Small intestine (tissue), 7 donors: Measurements from ENCODE around the gene CELF1. TPM values are rescaled to one million over a fixed set of nuclear protein-coding genes. Genes with fewer than 3 reads are reported as not detected.

Source experiments
- DNase-seq, 2 donors: peaks; one replicate each; pipeline versions ENCODE4 v3.0.0 to v3.0.0-alpha.2; 2013
- FAIRE-seq: peaks from 2 replicates; lab custom pipeline; 2012; peaks lifted over from hg19 to GRCh38; lab: Jason Lieb, UNC
- H3K27ac ChIP-seq, 3 donors: one replicate each; pipeline ENCODE4 v1.5.1; 2013; ENCODE audit warnings: low read length in 2 of 3, mild to moderate bottlenecking in 2 of 3, control low read depth in 1 of 3, inconsistent platforms in 1 of 3, low read depth in 1 of 3, moderate library complexity in 1 of 3
- H3K27me3 ChIP-seq, 3 donors: one replicate each; pipeline ENCODE4 v1.6.1; 2013; ENCODE audit warnings: low read length in 3 of 3, inconsistent platforms in 1 of 3; ENCODE audit not compliant: control insufficient read depth in 3 of 3, insufficient read depth in 3 of 3
- H3K36me3 ChIP-seq, 3 donors: one replicate each; pipeline ENCODE4 v1.6.1; 2013; ENCODE audit warnings: low read length in 3 of 3, inconsistent platforms in 1 of 3, low read depth in 1 of 3, mild to moderate bottlenecking in 1 of 3, moderate library complexity in 1 of 3; ENCODE audit not compliant: control insufficient read depth in 3 of 3, insufficient read depth in 2 of 3
- H3K4me1 ChIP-seq, 3 donors: one replicate each; pipeline ENCODE4 v1.6.1; 2013; ENCODE audit warnings: low read length in 2 of 3, inconsistent platforms in 1 of 3, low read depth in 1 of 3, mild to moderate bottlenecking in 1 of 3, moderate library complexity in 1 of 3; ENCODE audit not compliant: control insufficient read depth in 3 of 3, insufficient read depth in 2 of 3
- H3K4me3 ChIP-seq, 3 donors: one replicate each; pipeline ENCODE4 v1.5.1; 2013; ENCODE audit warnings: low read length in 3 of 3, control low read depth in 1 of 3, inconsistent platforms in 1 of 3, low read depth in 1 of 3, mild to moderate bottlenecking in 1 of 3, moderate library complexity in 1 of 3
- H3K9me3 ChIP-seq, 2 donors: one replicate each; pipeline ENCODE4 v1.6.1; 2013; ENCODE audit warnings: low read depth in 1 of 2, low read length in 1 of 2; ENCODE audit not compliant: control insufficient read depth in 2 of 2, insufficient read depth in 1 of 2
- WGBS, 3 donors: extraction: QIAGEN DNeasy Blood & Tissue Kit; methylation state at CpG; one replicate each; pipeline ENCODE4 v1.1.7; 2013; 5-methylcytosine and 5-hydroxymethylcytosine counted together
- polyA plus RNA-seq, 4 donors: library from polyadenylated mRNA; stranded (reverse) in 3 of 4; unstranded in 1 of 4; fragments of 200-250 nt in 3 of 4; fragments of 120-200 nt in 1 of 4; gene quantifications; one replicate each; pipeline versions ENCODE4 v1.2.1 to v1.2.3, GENCODE V29; 2013
- donor health status: healthy with polysubstance abuse.
- donor health status: control.
- donor health status: control.
- donor health status: Bipolar disorder and iron deficiency.
- donor health status: healthy.

Gene CELF1
- polyA plus RNA-seq, 4 donors = 16.5 to 69.5 (median 27.0) TPM

- H3K27ac ChIP-seq = peak overlapping the region; percentile 34 to 92 (median 84)
- no peaks in the 10 kb centered on the region for H3K9me3 ChIP-seq
- WGBS, 3 donors = 22 to 66% (median 42%) methylated on average over 8 of the region's 8 CpGs
- H3K36me3 ChIP-seq = peaks cover 0 to 17% (median 0%) of the 10 kb centered on the region in 3 donors
- DNase-seq = peak in 1 of 2 donors; percentile 34
- no peaks in the 10 kb centered on the region for H3K27me3 ChIP-seq
- H3K4me3 ChIP-seq = no peak overlapping the region
- FAIRE-seq = no peak
- peaks cover 5 to 21% (median 15%) of the 10 kb centered on the region in 3 donors for H3K4me1 ChIP-seq
Measured at GRCh38 chr11:47508240-47508957, 44.5 kb downstream of the CELF1 start.

GRCh38 chr11:47507563-47508239, 45.2 kb downstream of the CELF1 start:
- WGBS, 3 donors = 26 to 48% (median 33%) methylated on average over 1 of the region's 1 CpG
- FAIRE-seq (no peak), DNase-seq (no peak)
- Histone ChIP-seq H3K36me3 (peaks cover 0 to 17% (median 0%) of the 10 kb centered on the region in 3 donors), H3K4me3 (no peak overlapping the region), H3K4me1 (peaks cover 5 to 21% (median 15%) of the 10 kb centered on the region in 3 donors), H3K27ac (no peak overlapping the region), H3K27me3 (no peaks in the 10 kb centered on the region), H3K9me3 (no peaks in the 10 kb centered on the region)

- DNase-seq (no peak), FAIRE-seq (no peak)
- no peaks in the 10 kb centered on the region for H3K27me3 ChIP-seq
- H3K27ac ChIP-seq = no peak overlapping the region
- no peaks in the 10 kb centered on the region for H3K9me3 ChIP-seq
- 61 to 68% (median 66%) methylated on average over 10 of the region's 10 CpGs for WGBS, 3 donors
- H3K36me3 ChIP-seq = peaks cover 0 to 15% (median 0%) of the 10 kb centered on the region in 3 donors
- H3K4me3 ChIP-seq = no peak overlapping the region
- peaks cover 5 to 21% (median 15%) of the 10 kb centered on the region in 3 donors for H3K4me1 ChIP-seq
Measured at GRCh38 chr11:47506795-47507562, 46.0 kb downstream of the CELF1 start.

GRCh38 chr11:47506373-47506772, 46.6 kb downstream of the CELF1 start:
- 89 to 96% (median 95%) methylated on average over 8 of the region's 8 CpGs for WGBS, 3 donors
- Histone ChIP-seq H3K27ac (no peak overlapping the region), H3K4me3 (no peak overlapping the region), H3K9me3 (no peaks in the 10 kb centered on the region), H3K36me3 (peaks cover 0 to 12% (median 0%) of the 10 kb centered on the region in 3 donors), H3K4me1 (peaks cover 5 to 21% (median 15%) of the 10 kb centered on the region in 3 donors), H3K27me3 (no peaks in the 10 kb centered on the region)
- DNase-seq (no peak), FAIRE-seq (no peak)

- DNase-seq (no peak), FAIRE-seq (no peak)
- WGBS, 3 donors = 76 to 84% (median 78%) methylated on average over 1 of the region's 1 CpG
- Histone ChIP-seq H3K4me1 (peaks cover 5 to 26% (median 15%) of the 10 kb centered on the region in 3 donors), H3K4me3 (no peak overlapping the region), H3K36me3 (peaks cover 0 to 8% (median 0%) of the 10 kb centered on the region in 3 donors), H3K27me3 (no peaks in the 10 kb centered on the region), H3K27ac (no peak overlapping the region), H3K9me3 (no peaks in the 10 kb centered on the region)
Measured at GRCh38 chr11:47504910-47505309, 48.0 kb downstream of the CELF1 start.

- H3K4me1 ChIP-seq = peaks cover 6 to 19% (median 8%) of the 10 kb centered on the region in 3 donors
- DNase-seq (peak in 1 of 2 donors; percentile 37), FAIRE-seq (no peak)
- H3K4me3 ChIP-seq = no peak overlapping the region
- no peaks in the 10 kb centered on the region for H3K27me3 ChIP-seq
- H3K36me3 ChIP-seq = peaks cover 0 to 8% (median 4%) of the 10 kb centered on the region in 3 donors
- H3K9me3 ChIP-seq = no peaks in the 10 kb centered on the region
- H3K27ac ChIP-seq = no peak overlapping the region
Measured at GRCh38 chr11:47503227-47503626, 49.7 kb downstream of the CELF1 start.

GRCh38 chr11:47502767-47503166, 50.2 kb downstream of the CELF1 start:
- Histone ChIP-seq H3K27ac (no peak overlapping the region), H3K36me3 (peaks cover 0 to 11% (median 6%) of the 10 kb centered on the region in 3 donors), H3K27me3 (no peaks in the 10 kb centered on the region), H3K4me1 (peaks cover 3 to 14% (median 4%) of the 10 kb centered on the region in 3 donors), H3K9me3 (no peaks in the 10 kb centered on the region), H3K4me3 (no peak overlapping the region)
- no peak for FAIRE-seq
- no peak for DNase-seq
- WGBS, 3 donors = 69 to 82% (median 76%) methylated on average over 3 of the region's 3 CpGs

GRCh38 chr11:47501101-47501500, 51.8 kb downstream of the CELF1 start:
- Histone ChIP-seq H3K27me3 (no peaks in the 10 kb centered on the region), H3K27ac (no peak overlapping the region), H3K4me1 (peaks cover 0 to 10% (median 4%) of the 10 kb centered on the region in 3 donors), H3K36me3 (peaks cover 0 to 10% (median 6%) of the 10 kb centered on the region in 3 donors), H3K4me3 (no peak overlapping the region), H3K9me3 (no peaks in the 10 kb centered on the region)
- DNase-seq = no peak
- 90 to 98% (median 90%) methylated on average over 5 of the region's 5 CpGs for WGBS, 3 donors
- no peak for FAIRE-seq
